Measurements from ENCODE around the gene TMEM145.
"Not testable (repeated sequence)": the region's sequence is repeated elsewhere in the genome, so short reads cannot be mapped to it uniquely, and the experiment has no call there.

TMEM145 gene

DNA sequence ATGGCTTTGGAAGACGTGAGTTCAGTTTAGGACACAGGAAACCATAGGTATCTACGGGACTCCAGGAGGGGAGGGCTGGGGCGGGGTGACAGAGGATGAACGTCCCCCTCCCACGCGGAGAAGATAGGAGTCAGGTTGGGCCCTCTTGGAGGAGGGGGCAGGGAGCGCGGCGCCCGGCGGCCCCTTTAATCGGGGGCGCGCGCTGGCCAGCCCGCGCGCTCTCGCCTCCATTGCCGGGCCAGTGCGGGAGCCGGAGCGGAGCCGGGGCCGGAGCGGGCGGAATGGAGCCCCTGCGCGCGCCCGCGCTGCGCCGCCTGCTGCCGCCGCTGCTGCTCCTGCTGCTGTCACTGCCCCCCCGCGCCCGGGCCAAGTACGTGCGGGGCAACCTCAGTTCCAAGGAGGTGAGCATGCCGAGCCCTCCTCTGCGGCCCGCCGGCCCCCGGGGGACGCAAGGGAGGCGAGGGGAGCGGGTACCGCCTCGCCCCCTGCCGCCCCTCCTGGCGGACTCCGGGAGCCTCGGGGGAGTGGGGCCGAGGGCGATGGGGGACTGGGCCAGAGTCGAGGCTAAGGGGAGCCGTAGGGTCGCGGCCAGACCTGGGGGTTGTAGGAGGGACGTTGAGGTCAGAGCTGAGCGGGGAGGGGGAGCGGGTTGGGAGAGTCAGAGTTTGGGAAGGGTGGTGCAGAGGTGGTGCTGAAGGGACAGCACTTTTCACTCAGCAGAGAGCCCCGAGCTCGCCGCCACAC lies at the start of gene TMEM145:
Gene TMEM145, plus strand, starts transcription at position 214 of the 744 bp plus-strand sequence. Its CDS starts 68 bp downstream, at position 282.
- no peak for DNase-seq (ENCODE audit: low read depth, low spot score)

DNA sequence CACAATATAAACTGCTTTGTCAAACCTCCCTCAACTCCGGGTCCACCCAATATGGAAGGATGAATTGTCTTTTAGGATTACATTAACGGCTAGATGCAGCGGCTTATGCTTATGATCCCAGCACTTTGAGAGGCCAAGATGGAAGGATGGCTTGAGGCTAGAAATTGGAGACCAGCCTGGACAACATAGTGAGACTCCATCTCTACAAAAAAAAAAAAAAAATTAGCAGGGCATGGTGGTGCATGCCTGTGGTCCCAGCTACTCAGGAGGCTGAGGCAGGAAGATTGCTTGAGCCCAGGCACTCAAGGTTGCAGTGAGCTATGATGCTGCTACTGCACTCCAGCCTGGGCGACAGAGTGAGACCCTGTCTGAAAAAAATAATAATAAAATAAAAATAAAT lies 47.0 kb upstream of the TMEM145 start:
- not testable (repeated sequence) for DNase-seq (ENCODE audit: low read depth, low spot score)

DNA sequence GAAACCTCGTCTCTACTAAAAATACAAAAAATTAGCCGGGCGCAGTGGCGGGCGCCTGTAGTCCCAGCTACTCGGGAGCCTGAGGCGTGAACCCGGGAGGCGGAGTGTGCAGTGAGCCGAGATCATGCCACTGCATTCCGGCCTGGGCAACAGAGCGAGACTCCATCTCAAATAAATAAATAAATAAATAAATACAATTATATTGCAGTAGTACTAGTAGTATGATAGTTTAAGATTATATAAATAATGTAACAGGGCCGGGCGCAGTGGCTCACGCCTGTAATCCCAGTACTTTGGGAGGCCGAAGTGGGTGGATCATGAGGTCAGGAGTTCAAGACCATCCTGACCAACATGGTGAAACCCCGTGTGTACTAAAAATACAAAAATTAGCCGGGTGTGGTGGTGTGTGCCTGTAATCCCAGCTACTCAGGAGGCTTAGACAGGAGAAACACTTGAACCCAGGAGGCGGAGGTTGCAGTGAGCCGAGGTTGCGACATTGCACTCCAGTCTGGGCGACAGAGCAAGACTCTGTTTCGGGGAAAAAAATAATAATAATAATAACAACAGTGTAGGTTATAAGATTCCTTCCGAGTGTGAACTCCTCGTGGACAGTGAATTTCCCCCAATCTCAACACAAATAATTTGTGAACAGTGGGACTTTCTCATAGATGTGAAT lies 46.0 kb upstream of the TMEM145 start:
- DNase-seq (ENCODE audit: low read depth, low spot score): not testable (repeated sequence)

DNA sequence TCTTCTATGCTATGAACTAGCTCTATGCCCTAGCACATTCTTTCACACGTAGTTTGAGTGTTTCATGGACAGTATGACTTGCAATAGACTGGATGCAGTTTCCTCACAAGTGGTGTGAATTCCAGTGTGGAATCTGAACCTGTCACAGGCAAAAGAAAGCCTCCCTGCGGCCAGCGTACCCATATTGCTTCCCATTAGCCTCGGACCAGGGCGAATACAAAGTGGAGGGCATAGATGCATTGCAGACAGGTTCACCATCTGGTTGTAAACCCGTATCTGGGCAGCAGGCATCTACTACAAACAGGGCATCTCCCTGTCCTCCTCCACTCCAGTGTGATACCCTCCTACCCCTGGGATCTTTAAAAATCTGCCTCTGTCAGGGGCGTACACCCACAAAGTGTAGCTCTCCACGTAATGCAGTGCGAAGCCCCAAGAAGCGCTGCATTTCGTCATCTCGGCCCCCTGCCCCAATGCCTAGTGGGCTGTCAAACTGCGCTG lies 45.4 kb upstream of the TMEM145 start:
- DNase-seq (ENCODE audit: low read depth, low spot score): no peak

DNA sequence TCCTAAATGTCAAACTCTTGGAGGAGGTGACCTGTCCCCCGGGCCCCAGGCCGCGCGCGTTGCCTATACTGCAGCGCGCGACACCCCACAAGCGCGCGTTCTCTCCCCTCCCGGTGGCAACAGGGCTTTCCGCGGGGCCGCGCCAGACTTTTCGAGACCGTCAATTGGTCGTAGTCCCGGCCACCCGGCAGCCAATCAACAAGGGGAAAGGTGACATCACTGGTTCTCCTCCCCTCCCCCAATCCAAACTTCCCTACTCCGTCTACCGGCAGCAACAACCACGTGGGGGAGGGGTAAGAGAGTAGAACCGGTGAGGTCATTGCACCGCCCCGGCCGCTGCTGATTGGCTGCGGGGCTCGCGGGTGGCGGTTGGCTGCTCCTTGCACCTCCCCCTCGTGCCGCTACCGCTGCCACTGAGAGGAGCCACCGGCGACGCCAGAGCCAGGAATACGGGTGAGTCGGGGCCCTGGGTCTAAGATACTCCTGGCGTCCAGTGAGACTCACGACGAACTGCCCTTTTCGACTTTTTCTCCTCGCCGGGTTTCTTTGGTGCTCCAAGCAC lies 44.9 kb upstream of the TMEM145 start:
- DNase-seq (ENCODE audit: low read depth, low spot score): peak; percentile 99

DNA sequence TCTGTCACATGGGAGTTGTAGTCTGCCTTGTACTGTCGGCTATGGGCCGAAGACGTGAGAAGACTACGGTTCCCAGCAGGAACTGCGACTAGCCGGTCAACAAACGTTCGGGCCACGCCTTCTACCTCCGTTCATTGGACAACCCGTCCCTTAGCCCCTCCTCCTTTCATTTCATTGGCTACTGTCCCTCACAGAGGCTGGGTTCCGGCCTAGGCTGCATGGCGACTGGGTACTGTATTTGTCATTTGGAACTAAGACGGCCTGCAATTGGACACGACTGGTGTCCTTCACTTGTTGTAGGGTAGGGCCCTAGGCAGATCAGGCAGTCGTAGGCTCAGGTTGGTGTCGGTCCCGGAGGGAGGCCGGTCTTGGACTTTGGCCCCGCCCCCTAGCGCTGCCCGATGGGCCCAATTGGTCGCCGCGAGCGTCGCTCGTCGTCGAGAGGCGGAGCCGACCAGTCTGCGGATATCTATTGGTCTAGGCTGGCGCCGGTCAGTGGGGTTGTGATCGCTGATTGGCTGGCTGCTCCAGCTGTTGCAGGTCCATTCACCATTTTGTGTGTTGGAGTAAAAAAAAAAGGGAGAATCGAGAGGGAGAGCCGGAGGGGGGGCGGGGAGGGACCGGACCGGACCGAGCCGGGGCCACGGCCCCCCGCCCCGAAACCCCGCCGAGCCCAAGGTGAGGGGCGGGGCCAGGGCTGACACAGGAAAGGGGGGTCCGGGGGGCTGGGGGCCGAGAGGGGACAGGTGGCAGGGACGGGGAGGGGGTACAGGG lies 44.2 kb upstream of the TMEM145 start, which contains the start of gene CIC:
Gene CIC, plus strand, starts transcription at position 549 of the 774 bp plus-strand sequence. CDS start 2,532 bp downstream, outside the sequence.
- DNase-seq (ENCODE audit: low read depth, low spot score): peak; percentile 98

DNA sequence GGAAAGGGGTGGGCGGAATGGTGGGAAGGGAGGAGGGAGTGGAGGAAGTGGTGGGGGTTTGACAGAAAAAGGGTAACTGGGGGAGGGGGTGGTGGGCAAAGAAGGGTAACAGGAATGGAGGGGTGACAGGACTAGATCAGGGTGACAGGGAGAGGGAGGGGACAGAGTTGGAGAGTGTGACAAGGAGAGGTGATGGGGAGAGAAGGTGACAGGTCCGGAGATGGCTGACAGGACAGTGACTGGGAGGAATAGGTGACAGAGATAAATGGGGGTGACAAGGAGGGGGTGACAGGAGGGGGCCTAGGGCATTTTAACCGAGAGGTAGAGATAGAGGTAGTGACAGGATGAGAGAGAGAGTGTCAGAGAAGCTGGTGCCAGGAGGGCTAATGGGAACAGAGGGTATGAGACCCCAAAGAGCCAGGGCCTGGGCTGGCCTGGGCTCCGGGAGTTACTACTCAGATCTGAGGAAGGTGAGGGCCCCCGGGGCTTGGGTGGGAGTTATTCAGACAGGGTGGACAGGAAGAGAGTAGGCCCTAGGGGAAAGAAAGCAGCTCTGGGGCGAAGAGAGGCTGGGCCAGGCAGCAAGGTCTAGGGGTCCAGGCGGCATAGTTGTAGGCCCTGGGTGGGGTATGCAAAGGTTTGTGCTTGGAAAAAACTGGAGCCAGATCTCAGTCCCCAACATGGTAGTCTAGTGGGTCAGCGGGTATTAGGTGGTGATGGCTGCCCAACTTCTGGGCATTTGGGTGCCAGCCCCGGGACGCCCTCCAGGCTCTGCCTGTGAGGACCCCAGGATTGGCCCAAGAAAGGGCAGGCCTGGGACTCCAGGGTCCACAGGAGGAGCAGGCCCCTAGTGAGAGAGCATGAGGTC lies 43.4 kb upstream of the TMEM145 start:
- DNase-seq (ENCODE audit: low read depth, low spot score): no peak

DNA sequence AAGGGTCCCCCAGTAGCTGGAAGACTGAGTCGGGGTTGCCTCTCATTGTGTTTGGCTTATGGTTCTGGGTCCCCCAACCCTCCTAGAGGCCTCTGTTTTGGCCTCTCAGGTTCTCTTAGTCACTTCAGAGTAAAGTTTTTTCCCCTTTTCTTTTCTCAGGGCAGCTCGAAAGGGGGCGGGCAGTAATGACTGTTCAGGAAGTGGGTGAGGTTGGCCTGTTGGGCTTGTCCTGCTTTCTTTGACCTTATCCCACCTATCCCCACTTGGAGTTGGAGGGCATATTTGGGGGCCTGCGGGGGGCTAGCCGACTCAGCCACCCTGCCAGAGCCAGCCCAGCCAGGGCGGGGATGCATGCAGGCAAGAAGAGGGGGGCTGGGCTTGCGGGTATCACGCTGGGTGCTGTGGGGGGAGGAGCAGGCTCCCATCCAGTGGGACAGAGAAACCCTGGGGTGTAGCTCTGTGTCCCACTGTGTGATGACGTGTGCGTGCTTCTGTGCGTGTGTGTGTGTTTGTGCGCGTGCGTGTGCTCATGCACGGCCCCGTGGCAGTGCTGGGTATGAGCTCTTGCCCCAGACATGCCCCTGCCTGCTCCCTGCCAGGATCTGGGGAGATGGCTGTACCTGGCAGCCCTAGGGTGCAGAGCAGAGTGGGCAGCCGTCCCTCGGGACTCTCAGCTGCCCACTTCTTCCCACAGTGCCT lies 42.6 kb upstream of the TMEM145 start:
- DNase-seq (ENCODE audit: low read depth, low spot score): peak; percentile 42

DNA sequence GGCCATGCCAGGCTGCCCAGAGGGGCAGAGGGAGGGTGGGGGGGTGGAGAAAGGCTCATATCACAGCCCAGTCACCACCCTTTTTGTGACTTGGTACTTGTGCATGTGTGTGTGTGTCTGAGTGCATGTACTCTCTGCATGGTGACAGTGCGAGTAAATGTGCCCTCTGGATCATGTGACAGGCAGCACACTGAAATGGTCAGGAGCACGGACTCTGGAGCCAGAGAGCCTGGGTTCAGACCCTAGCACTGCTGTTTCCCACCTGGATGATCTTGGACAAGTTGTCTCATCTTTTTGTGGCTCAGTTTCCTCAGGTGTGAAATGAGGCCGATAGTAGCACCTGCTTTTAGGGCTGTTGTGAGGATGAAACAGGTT lies 42.1 kb upstream of the TMEM145 start:
- DNase-seq (ENCODE audit: low read depth, low spot score): no peak

DNA sequence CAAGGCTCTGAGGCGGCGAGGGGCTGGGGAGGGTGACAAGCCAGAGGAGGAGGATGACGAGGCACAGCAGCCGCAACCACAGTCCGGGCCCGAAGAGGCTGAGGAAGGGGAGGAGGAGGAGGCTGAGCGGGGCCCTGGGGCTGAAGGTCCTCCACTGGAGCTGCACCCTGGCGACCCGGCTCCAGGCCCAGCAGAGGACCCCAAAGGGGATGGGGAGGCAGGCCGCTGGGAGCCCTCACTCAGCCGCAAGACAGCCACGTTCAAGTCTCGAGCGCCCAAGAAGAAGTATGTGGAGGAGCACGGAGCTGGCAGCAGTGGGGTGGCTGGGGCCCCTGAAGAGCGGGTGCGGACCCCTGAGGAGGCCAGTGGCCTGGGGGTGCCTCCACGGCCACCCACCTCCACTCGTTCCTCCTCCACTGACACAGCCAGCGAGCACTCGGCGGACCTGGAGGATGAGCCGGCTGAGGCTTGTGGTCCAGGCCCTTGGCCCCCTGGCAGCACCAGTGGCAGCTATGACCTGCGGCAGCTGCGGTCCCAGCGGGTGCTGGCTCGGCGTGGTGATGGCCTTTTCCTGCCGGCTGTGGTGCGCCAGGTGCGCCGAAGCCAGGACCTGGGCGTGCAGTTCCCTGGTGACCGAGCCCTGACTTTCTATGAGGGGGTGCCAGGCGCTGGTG lies 41.1 kb upstream of the TMEM145 start:
- DNase-seq (ENCODE audit: low read depth, low spot score): no peak

DNA sequence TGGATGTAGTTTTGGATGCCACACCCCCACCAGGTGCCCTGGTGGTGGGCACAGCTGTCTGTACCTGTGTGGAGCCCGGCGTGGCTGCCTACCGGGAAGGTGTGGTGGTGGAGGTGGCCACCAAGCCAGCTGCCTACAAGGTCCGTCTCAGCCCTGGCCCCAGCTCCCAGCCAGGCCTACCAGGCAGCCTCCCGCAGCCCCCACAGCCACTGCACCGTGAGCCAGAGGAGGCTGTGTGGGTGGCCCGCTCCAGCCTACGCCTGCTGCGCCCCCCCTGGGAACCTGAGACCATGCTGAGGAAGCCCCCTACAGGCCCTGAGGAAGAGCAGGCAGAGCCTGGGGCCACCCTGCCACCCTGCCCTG lies 40.6 kb upstream of the TMEM145 start:
- DNase-seq (ENCODE audit: low read depth, low spot score): no peak

DNA sequence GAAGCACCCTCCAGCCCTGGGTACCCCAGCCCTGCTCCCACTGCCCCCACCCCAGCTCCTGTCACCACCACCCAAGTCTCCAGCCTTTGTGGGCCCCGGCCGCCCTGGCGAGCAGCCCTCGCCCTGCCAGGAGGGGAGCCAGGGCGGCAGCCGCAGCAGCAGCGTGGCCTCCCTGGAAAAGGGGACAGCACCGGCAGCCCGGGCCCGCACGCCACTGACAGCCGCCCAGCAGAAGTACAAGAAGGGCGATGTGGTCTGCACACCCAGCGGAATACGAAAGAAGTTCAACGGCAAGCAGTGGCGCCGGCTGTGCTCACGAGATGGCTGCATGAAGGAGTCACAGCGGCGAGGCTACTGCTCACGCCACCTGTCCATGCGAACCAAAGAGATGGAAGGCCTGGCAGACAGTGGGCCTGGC lies 40.1 kb upstream of the TMEM145 start:
- DNase-seq (ENCODE audit: low read depth, low spot score): no peak

DNA sequence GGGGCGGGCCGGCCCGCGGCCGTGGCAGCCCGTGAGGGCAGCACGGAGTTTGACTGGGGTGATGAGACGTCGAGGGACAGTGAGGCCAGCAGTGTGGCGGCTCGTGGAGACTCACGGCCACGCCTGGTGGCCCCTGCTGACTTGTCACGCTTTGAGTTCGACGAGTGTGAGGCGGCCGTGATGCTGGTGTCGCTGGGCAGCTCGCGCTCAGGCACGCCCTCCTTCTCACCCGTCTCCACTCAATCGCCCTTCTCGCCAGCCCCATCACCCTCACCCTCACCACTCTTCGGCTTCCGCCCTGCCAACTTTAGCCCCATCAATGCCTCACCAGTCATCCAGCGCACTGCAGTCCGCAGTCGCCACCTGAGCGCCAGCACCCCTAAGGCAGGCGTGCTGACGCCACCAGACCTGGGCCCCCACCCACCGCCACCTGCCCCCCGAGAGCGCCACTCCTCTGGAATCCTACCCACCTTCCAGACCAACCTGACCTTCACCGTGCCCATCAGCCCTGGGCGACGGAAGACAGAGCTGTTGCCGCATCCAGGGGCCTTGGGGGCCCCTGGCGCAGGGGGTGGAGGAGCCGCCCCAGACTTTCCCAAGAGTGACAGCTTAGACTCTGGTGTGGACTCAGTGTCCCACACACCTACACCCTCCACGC lies 39.6 kb upstream of the TMEM145 start:
- DNase-seq (ENCODE audit: low read depth, low spot score): no peak

DNA sequence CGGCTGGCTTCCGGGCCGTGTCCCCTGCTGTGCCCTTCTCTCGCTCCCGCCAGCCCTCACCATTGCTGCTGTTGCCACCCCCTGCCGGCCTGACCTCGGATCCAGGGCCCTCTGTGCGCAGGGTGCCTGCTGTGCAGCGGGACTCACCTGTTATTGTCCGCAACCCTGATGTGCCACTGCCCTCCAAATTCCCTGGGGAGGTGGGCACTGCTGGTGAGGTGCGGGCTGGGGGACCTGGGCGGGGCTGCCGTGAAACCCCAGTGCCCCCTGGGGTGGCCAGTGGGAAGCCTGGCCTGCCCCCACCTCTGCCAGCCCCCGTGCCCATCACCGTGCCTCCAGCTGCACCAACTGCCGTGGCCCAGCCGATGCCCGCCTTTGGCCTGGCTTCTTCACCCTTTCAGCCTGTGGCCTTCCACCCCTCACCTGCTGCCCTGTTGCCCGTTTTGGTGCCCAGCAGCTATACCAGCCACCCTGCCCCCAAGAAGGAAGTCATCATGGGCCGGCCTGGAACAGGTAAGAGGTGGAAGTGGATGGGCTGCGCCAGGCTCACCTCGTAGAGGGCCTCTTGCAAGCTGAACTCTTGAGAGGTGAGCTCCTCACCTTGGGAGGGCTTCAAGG lies 38.9 kb upstream of the TMEM145 start:
- no peak for DNase-seq (ENCODE audit: low read depth, low spot score)

DNA sequence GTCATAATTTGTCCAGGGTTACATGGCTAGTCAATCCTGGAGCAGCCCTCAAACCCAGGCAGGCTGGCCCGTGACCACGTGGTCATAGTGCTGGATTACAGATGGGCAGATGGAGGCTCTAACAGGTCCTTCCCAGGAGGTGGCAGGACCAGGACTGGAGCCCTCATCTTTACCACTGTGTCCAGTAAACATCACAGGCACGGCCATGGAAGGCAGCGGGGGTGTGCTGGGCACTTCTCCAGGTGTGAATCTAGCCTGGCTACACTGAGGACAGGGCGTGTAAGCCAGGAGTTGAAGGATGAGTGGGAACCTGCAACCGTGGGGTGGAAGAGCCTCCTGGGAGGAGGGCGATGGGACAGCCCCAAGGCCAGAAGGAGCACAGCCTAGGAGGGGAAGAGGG lies 38.0 kb upstream of the TMEM145 start:
- no peak for DNase-seq (ENCODE audit: low read depth, low spot score)

DNA sequence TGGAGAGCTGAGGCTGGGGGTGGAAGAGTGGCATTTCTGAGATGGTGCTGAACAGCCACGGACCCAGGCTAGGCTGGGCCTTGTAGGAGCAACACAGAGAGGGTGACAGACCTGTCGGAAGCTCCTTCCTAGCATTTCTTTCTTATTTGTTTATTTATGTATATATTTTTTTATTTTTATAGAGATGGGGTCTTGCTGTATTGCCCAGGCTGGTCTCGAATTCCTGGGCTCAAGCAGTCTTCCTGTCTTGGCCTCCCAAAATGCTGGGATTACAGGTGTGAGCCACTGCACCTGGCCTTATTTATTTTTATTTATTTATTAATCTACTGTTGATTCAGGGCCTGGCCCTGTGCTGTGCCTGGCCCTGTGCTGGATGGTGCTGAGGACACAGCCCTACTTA lies 37.6 kb upstream of the TMEM145 start:
- DNase-seq (ENCODE audit: low read depth, low spot score): no peak

DNA sequence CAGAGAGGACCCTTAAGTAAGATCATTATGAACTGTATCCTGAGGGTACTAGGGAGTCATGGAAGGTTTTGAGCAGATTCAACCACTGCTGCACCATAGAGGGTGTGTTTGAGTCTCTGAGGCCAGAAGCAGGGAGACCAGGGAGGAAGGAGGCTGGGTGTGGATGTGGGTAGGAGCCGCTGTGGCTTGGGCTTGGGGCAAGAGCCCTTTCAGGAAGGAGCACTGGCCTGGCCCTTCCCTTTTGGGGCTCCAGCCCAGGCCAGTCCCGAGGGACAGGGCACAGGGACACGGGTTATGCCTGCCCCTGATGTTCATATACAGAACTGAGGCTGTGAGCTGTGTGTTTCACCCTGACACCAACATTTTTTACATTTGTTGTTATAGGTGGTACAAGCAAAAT lies 36.8 kb upstream of the TMEM145 start:
- DNase-seq (ENCODE audit: low read depth, low spot score): no peak

DNA sequence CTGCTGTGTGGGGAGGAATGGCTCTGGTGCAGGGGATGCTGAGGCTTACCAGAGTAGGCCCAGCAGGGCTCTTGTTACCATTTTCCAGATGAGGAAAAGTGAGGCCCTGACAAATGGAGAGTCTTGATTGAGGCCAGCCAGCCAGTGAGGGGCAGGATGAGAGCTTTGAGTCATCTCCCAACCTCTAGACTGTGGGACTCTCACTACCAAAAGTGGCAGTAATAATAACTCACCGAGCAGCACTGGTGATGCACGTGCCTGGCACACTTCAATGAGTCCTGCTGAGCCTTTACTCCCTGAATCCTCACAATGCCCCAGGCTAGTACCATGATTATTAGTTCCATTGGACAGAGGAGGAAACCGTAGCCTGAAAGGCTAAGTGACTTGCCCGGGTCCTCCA lies 36.3 kb upstream of the TMEM145 start:
- DNase-seq (ENCODE audit: low read depth, low spot score): no peak
